Measurements from ENCODE around the gene SNAPC2.
A peak's percentile ranks its signal among the peaks of the same experiment; 100 is the strongest.

Gene SNAPC2

GRCh38 chr19:7919610-7920518 lies at the start of gene SNAPC2:
Gene SNAPC2 (plus strand): TSS chr19:7920338. CDS start chr19:7920367, 29 bp downstream.
- DNase-seq (ENCODE audit: insufficient read length, low spot score), result peak; percentile 76
- no peak for FAIRE-seq
- no peak for TF ChIP-seq CTCF (IDR thresholded peaks at IDR 0.05; ENCODE audit: insufficient read depth, missing control alignments)

- TF ChIP-seq CTCF (IDR thresholded peaks at IDR 0.05; ENCODE audit: insufficient read depth, missing control alignments), result no peak
- FAIRE-seq, result no peak
Observed at GRCh38 chr19:7870571-7871436, 49.3 kb upstream of the SNAPC2 start.

GRCh38 chr19:7871437-7872305 lies 48.5 kb upstream of the SNAPC2 start:
- no peak for FAIRE-seq
- TF ChIP-seq CTCF (IDR thresholded peaks at IDR 0.05; ENCODE audit: insufficient read depth, missing control alignments), result no peak
- peak; percentile 19 for DNase-seq (ENCODE audit: insufficient read length, low spot score)

More at GRCh38 chr19:7870571-7871436, 49.3 kb upstream of the SNAPC2 start:
- DNase-seq (ENCODE audit: insufficient read length, low spot score), result no peak

- no peak for FAIRE-seq
- TF ChIP-seq CTCF (IDR thresholded peaks at IDR 0.05; ENCODE audit: insufficient read depth, missing control alignments), result no peak
Observed at GRCh38 chr19:7872306-7873204, 47.6 kb upstream of the SNAPC2 start.

GRCh38 chr19:7873304-7874075 lies 46.6 kb upstream of the SNAPC2 start:
- DNase-seq (ENCODE audit: insufficient read length, low spot score) (peak; percentile 14), FAIRE-seq (no peak)
- no peak for TF ChIP-seq CTCF (IDR thresholded peaks at IDR 0.05; ENCODE audit: insufficient read depth, missing control alignments)

More at GRCh38 chr19:7872306-7873204, 47.6 kb upstream of the SNAPC2 start:
- no peak for DNase-seq (ENCODE audit: insufficient read length, low spot score)
